Stomach (tissue), 9 donors: ENCODE data around the gene GRB10. TPM values are rescaled to one million over a fixed set of nuclear protein-coding genes. Genes with fewer than 3 reads are reported as not detected.
A peak's percentile ranks its signal among the peaks of the same experiment; 100 is the strongest.

Experiments
- DNase-seq, 2 donors: peaks; one replicate each; pipeline versions ENCODE4 v3.0.0 to v3.0.0-alpha.2; 2013 to 2019
- H3K27ac ChIP-seq, 5 donors: fragments of 200-600 bp in 4 of 5; sonication (generic) in 4 of 5; one replicate each; pipeline ENCODE4 v1.5.1; 2013 to 2019; ENCODE audit warnings: mild to moderate bottlenecking in 1 of 5, moderate library complexity in 1 of 5
- H3K27me3 ChIP-seq, 3 donors: fragments of 200-600 bp; sonication (generic); one replicate each; pipeline ENCODE4 v1.5.1; 2017 to 2019; ENCODE audit warnings: mixed run types in 1 of 3
- H3K36me3 ChIP-seq, 4 donors: fragments of 200-600 bp; sonication (generic); 1 replicate in 3 of 4; 2 replicates in 1 of 4; pipeline ENCODE4 v1.5.1; 2016 to 2019
- H3K4me1 ChIP-seq, 4 donors: fragments of 200-600 bp; sonication (generic); one replicate each; pipeline ENCODE4 v1.5.1; 2016 to 2019
- H3K4me3 ChIP-seq, 4 donors: fragments of 200-600 bp; sonication (generic) in 3 of 4; one replicate each; pipeline ENCODE4 v1.5.1; 2016 to 2019; ENCODE audit warnings: mild to moderate bottlenecking in 1 of 4
- H3K9me3 ChIP-seq, 4 donors: fragments of 200-600 bp; sonication (generic); one replicate each; pipeline ENCODE4 v1.5.1; 2016 to 2019
- CTCF ChIP-seq, 7 experiments: fragments of 450-650 bp in 4 of 7; fragments of 200-600 bp in 3 of 7; sonication (generic) in 3 of 7; IDR thresholded peaks; one replicate each; pipeline ENCODE4 v1.5.1; 2016 to 2019; ENCODE audit warnings: antibody characterized with exemption in 7 of 7, control low read depth in 2 of 7, mild to moderate bottlenecking in 1 of 7
- EP300 ChIP-seq: sonication (generic); formaldehyde crosslinking; IDR thresholded peaks from one replicate; pipeline ENCODE4 v1.6.1; 2017; ENCODE audit warnings: antibody characterized with exemption
- POLR2A ChIP-seq, 4 donors: fragments of 450-650 bp; IDR thresholded peaks; one replicate each; pipeline ENCODE4 v1.6.1; 2016; ENCODE audit warnings: antibody characterized with exemption in 4 of 4, control low read depth in 2 of 4, mild to moderate bottlenecking in 1 of 4, moderate library complexity in 1 of 4
- POLR2AphosphoS5 ChIP-seq, 3 donors: sonication (generic); formaldehyde crosslinking; IDR thresholded peaks; one replicate each; pipeline ENCODE4 v1.6.1; 2016; ENCODE audit warnings: antibody characterized with exemption in 3 of 3
- WGBS, 5 donors: extraction: QIAGEN DNeasy Blood & Tissue Kit in 3 of 5; methylation state at CpG; one replicate each; pipeline versions ENCODE4 v1.1.5 to v1.1.7; 2013 to 2018; 5-methylcytosine and 5-hydroxymethylcytosine counted together
- intact Hi-C: fragments of 100-400 bp; cut with DNase I; formaldehyde crosslinking; loops from one replicate; pipeline ENCODE4 v1.15.1; 2023; ENCODE audit warnings: low total_unique reads
- polyA plus RNA-seq, 3 donors: library from polyadenylated mRNA; stranded (reverse); fragments of 200-250 nt; gene quantifications; one replicate each; pipeline ENCODE4 v1.2.3, GENCODE V29; 2013
- total RNA-seq, 5 donors: library from RNA; depleted of rRNA; stranded (reverse); fragments of >200 nt; gene quantifications; one replicate each; pipeline versions ENCODE4 v1.1.0 to v1.2.3, GENCODE V29; 2014 to 2016
- donor health status: healthy with polysubstance abuse.
- donor health status: Bipolar disorder and iron deficiency.
- donor health status: healthy.

Gene GRB10
- total and polyA plus RNA-seq, 8 donors: 10.2 to 84.9 (median 49.6) TPM

- H3K27me3 ChIP-seq: no peaks in the 10 kb centered on the region
- peak in 1 of 2 donors; percentile 35 for DNase-seq
- peak overlapping the region in 3 of 5 donors; percentile 9 to 48 (median 34) for H3K27ac ChIP-seq
- TF ChIP-seq EP300: no peak
- TF ChIP-seq POLR2AphosphoS5 (IDR thresholded peaks at IDR 0.05): no peak
- no peak for TF ChIP-seq CTCF (IDR thresholded peaks at IDR 0.05)
- TF ChIP-seq POLR2A (IDR thresholded peaks at IDR 0.05): no peak
- H3K36me3 ChIP-seq: peaks cover 0 to 3% (median 0%) of the 10 kb centered on the region in 4 donors
- H3K4me1 ChIP-seq: peaks cover 17 to 64% (median 56%) of the 10 kb centered on the region in 4 donors
- H3K4me3 ChIP-seq: no peak overlapping the region
- intact Hi-C loops: no loop called here
- WGBS, 5 donors: 26 to 76% (median 43%) methylated on average over 2 of the region's 2 CpGs
- H3K9me3 ChIP-seq: no peaks in the 10 kb centered on the region
These were observed 63.8 kb downstream of the GRB10 start for GRCh38 chr7:50718876-50719275.

GRCh38 chr7:50718311-50718710 lies 64.4 kb downstream of the GRB10 start:
- Histone ChIP-seq H3K4me1 (peaks cover 17 to 64% (median 57%) of the 10 kb centered on the region in 4 donors), H3K9me3 (no peaks in the 10 kb centered on the region), H3K36me3 (peaks cover 0 to under 1% (median 0%) of the 10 kb centered on the region in 4 donors), H3K4me3 (no peak overlapping the region), H3K27me3 (no peaks in the 10 kb centered on the region), H3K27ac (peak overlapping the region in 2 of 5 donors; percentile 9 to 48)
- 35 to 57% (median 45%) methylated on average over 6 of the region's 6 CpGs for WGBS, 5 donors
- no peak for TF ChIP-seq POLR2AphosphoS5 (IDR thresholded peaks at IDR 0.05)
- no peak for TF ChIP-seq POLR2A (IDR thresholded peaks at IDR 0.05)
- TF ChIP-seq EP300: no peak
- TF ChIP-seq CTCF (IDR thresholded peaks at IDR 0.05): no peak
- intact Hi-C loops: no loop called here
- peak in 1 of 2 donors; percentile 52 for DNase-seq

GRCh38 chr7:50717181-50717580 lies 65.5 kb downstream of the GRB10 start:
- intact Hi-C loops: no loop called here
- H3K9me3 ChIP-seq: no peaks in the 10 kb centered on the region
- H3K36me3 ChIP-seq: no peaks in the 10 kb centered on the region
- no peaks in the 10 kb centered on the region for H3K27me3 ChIP-seq
- H3K4me3 ChIP-seq: no peak overlapping the region
- H3K27ac ChIP-seq: no peak overlapping the region
- TF ChIP-seq CTCF (IDR thresholded peaks at IDR 0.05) (no peak), POLR2AphosphoS5 (IDR thresholded peaks at IDR 0.05) (no peak), EP300 (no peak)
- peaks cover 20 to 74% (median 61%) of the 10 kb centered on the region in 4 donors for H3K4me1 ChIP-seq
- WGBS, 5 donors: 86 to 92% (median 89%) methylated on average over 4 of the region's 4 CpGs
- no peak for DNase-seq

- Histone ChIP-seq H3K36me3 (no peaks in the 10 kb centered on the region), H3K27ac (no peak overlapping the region), H3K4me1 (peaks cover 13 to 69% (median 51%) of the 10 kb centered on the region in 4 donors), H3K9me3 (no peaks in the 10 kb centered on the region), H3K27me3 (no peaks in the 10 kb centered on the region), H3K4me3 (no peak overlapping the region)
- TF ChIP-seq CTCF (IDR thresholded peaks at IDR 0.05) (no peak), POLR2AphosphoS5 (IDR thresholded peaks at IDR 0.05) (no peak), POLR2A (IDR thresholded peaks at IDR 0.05) (no peak), EP300 (no peak)
- DNase-seq: peak in 1 of 2 donors; percentile 44
- WGBS, 5 donors: 61 to 78% (median 74%) methylated on average over 4 of the region's 4 CpGs
- intact Hi-C loops: no loop called here
These were observed 67.8 kb downstream of the GRB10 start for GRCh38 chr7:50714857-50715256.
